CD4-positive, alpha-beta T cell treated with Interleukin-6 for 4 hours (primary cell): ENCODE data around the gene PRKCB.

ENCODE experiments used
- DNase-seq: peaks from one replicate; pipeline ENCODE4 v3.0.0-alpha.2; 2020; ENCODE audit warnings: mixed read lengths

PRKCB gene

GRCh38 chr16:23969468-23970297 lies 133.9 kb downstream of the PRKCB start:
- DNase-seq = no peak

GRCh38 chr16:23974223-23974622 lies 138.4 kb downstream of the PRKCB start:
- DNase-seq = no peak

GRCh38 chr16:23975293-23975692 lies 139.5 kb downstream of the PRKCB start:
- no peak for DNase-seq

GRCh38 chr16:23976091-23976490 lies 140.3 kb downstream of the PRKCB start:
- no peak for DNase-seq

- no peak for DNase-seq
These were observed 140.7 kb downstream of the PRKCB start for GRCh38 chr16:23976524-23976923.

- DNase-seq = no peak
These were observed 143.7 kb downstream of the PRKCB start for GRCh38 chr16:23979441-23979840.

GRCh38 chr16:23979982-23980381 lies 144.2 kb downstream of the PRKCB start:
- DNase-seq = no peak

GRCh38 chr16:23981429-23982399 lies 145.9 kb downstream of the PRKCB start:
- DNase-seq = no peak

GRCh38 chr16:23986455-23986854 lies 150.7 kb downstream of the PRKCB start:
- no peak for DNase-seq

- no peak for DNase-seq
These were observed 151.7 kb downstream of the PRKCB start for GRCh38 chr16:23987443-23987842.

GRCh38 chr16:23990507-23990906 lies 154.7 kb downstream of the PRKCB start:
- DNase-seq = no peak

GRCh38 chr16:23991066-23991465 lies 155.3 kb downstream of the PRKCB start:
- no peak for DNase-seq

- DNase-seq = no peak
These were observed 158.8 kb downstream of the PRKCB start for GRCh38 chr16:23994615-23995014.

GRCh38 chr16:23996258-23996955 lies 160.6 kb downstream of the PRKCB start:
- no peak for DNase-seq

GRCh38 chr16:23998771-23999170 lies 163.0 kb downstream of the PRKCB start:
- no peak for DNase-seq

- DNase-seq = no peak
These were observed 163.9 kb downstream of the PRKCB start for GRCh38 chr16:23999663-24000062.

GRCh38 chr16:24001710-24002109 lies 165.9 kb downstream of the PRKCB start:
- no peak for DNase-seq

GRCh38 chr16:24002619-24003018 lies 166.8 kb downstream of the PRKCB start:
- no peak for DNase-seq

GRCh38 chr16:24005577-24005976 lies 169.8 kb downstream of the PRKCB start:
- DNase-seq = peak; percentile 15

- no peak for DNase-seq
These were observed 171.6 kb downstream of the PRKCB start for GRCh38 chr16:24007391-24007790.

GRCh38 chr16:24007934-24008333 lies 172.2 kb downstream of the PRKCB start:
- no peak for DNase-seq

GRCh38 chr16:24009098-24009497 lies 173.3 kb downstream of the PRKCB start:
- DNase-seq = no peak

GRCh38 chr16:24009955-24010354 lies 174.2 kb downstream of the PRKCB start:
- no peak for DNase-seq
